Measurements from ENCODE around the gene USF2.
A peak's percentile ranks its signal among the peaks of the same experiment; 100 is the strongest.

Gene USF2

DNA sequence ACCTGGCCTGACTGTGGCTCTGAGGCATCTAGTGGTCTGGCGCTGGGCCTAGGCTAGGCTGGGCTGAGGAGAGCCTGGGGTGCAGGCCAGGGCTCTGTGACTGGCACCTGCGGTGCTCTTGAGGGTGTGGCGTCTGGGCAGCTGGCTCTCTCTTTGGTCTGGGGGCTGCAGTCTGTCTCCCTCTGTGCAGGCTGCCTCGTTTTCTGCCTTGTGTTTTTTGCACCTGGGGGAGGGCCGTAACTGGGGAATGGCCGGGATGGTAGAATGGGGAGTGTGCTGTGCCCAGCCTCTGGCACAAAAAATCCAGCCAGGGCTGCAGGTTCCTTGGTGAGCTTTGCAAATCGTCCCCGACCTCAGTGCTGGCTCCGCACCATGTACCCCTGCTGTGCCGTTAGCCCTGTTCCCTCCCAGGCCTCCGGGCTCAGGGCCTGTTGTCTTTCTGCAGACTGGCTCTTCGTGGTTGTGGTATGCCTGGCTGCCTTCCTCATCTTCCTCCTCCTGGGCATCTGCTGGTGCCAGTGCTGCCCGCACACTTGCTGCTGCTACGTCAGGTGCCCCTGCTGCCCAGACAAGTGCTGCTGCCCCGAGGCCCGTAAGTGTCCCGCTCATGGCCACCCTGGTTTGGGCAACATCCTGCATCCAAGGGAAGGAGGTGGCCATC, 6.5 kb upstream of the USF2 start:
- intact Hi-C loops (cut with DNase I): no loop called here

DNA sequence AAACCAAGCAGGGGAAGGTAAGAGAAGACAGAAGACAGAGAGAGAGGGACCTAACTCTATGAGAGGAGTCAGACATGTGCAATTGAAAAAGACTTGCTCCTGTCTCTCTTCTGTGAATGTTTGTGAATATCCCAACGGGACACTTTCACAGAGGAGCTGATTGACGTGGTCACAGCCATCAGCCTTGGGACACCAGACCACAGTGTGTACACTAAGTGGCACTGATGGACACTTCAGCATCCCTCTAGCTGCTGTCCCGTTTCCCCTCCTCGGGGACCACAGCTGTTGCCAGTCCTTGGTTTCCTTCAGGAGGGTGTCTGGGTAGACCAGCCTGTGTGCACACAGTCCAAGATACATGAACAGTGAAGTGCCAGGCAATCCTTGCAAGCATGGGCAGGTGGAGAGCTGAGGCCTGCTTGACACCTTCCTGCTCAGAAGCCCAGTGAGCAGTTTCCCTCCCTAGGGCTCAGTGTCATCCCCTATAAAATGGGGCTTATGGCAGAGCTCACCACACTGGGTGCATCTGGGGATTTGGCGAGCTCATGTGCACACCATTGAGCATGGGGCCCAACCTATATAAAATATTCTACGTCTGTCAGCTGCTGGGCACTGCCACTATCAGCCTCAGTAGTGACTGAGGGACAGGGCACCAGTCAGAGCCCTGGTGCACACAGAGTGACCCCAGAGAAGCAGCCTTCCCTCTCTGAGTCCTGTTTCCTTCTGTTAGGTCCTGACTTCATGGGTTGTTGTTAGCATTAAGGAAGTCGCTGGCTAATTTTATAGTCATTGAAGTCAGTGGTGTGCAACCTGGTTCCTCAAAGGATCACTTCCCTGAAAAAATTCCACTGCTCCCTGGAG, 4.3 kb upstream of the USF2 start:
- peak in 17 of 42 donors; percentile 1 to 44 (median 17) for DNase-seq
- intact Hi-C loops (cut with DNase I): loop anchor here (5.0 kb wide), 1 partner anchor 122 kb away; the partner anchor contains the start of gene FXYD7

More for the DNA sequence above, 6.5 kb upstream of the USF2 start:
- peak in 14 of 42 donors; percentile 4 to 44 (median 22) for DNase-seq

DNA sequence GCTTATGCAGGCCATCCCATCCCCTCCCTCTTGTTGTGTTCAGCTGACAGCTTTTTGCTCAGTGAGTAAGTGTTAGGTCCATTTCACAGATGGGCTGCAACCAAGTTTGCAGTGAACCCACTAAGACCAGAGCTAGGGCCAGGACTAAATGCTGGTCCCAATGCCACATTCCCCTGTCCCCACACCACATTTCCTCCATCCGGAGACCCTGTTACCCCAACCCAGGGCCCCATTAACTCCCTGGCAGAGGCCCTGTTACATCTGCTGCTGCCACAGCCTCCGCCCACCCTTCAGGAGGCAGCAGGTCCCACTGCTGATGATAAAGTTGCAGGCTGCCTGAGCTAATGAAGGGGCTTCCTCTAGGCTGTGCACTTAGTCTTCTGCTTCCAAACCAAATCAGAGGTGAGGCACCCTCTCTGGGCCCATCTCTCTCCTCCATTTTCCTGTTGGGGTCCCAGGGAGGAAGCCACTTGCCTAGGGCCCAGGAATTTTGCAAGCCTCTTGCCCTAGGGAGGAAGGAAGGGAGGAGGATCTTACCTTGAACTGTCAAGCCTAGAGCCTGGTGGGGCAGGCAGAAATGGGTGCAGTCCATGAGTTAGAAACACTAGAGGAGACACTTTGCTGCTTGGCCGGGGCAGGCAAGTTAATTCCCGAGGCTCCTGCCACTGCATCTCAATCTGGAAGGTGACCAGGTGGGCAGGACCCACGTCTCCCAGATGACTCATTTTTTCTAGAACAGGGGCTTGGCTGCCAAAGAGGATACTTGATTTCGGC, 3.4 kb upstream of the USF2 start:
- DNase-seq: peak in 21 of 42 donors; percentile 3 to 50 (median 15)
- intact Hi-C loops (cut with DNase I): loop anchor here (5.0 kb wide), 1 partner anchor 123 kb away; the partner anchor contains the start of gene FXYD7

DNA sequence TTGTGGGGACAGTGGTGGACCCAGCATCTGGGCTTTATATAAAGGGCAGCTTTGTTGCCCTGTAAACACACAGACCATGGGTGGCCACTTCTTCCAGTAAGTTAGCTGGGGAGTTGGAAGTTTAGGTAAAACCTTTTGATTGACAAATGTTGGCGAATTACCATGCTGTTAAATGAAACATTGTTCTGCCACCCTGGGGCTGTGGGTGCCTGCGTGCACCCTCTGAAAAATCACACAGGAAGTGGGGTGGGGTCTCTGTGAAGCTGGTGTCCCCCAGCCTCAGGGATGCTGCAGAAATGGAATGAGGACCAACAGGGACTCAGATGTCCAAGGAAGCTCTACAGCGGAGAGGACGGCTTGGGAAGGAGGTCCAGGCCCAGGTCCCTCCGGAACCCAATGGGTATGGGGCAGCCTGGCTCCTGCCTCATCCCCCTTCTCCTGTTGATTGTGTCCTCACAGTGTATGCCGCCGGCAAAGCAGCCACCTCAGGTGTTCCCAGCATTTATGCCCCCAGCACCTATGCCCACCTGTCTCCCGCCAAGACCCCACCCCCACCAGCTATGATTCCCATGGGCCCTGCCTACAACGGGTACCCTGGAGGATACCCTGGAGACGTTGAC, 2.8 kb upstream of the USF2 start:
- intact Hi-C loops (cut with DNase I): loop anchor here (5.0 kb wide), 1 partner anchor 124 kb away; the partner anchor contains the start of gene FXYD7
- DNase-seq: peak in 17 of 42 donors; percentile 3 to 43 (median 14)

DNA sequence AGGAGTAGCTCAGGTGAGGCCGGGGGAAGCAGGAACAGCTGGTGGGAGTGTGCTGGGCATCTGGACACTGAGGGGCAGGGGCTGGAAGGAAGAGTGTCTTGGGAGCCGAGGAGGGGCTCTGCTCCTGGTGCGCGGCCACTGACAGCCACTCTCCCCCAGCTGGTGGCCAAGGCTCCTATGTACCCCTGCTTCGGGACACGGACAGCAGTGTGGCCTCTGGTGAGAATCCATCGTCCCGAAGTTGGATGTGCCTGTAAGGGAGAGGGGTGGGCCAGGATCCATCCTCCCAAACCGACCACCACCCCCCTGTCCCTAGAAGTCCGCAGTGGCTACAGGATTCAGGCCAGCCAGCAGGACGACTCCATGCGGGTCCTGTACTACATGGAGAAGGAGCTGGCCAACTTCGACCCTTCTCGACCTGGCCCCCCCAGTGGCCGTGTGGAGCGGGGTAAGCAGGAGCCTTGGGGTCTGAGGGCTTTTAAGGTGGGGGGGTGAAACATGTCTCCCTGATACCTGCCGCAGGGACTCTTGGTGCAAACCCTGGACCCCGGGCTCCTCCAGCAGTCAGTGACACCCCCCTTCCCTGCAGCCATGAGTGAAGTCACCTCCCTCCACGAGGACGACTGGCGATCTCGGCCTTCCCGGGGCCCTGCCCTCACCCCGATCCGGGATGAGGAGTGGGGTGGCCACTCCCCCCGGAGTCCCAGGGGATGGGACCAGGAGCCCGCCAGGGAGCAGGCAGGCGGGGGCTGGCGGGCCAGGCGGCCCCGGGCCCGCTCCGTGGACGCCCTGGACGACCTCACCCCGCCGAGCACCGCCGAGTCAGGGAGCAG, 2.0 kb upstream of the USF2 start:
- peak in 16 of 42 donors; percentile 8 to 52 (median 17) for DNase-seq
- intact Hi-C loops (cut with DNase I): loop anchor here (5.0 kb wide), 1 partner anchor 124 kb away; the partner anchor contains the start of gene FXYD7

DNA sequence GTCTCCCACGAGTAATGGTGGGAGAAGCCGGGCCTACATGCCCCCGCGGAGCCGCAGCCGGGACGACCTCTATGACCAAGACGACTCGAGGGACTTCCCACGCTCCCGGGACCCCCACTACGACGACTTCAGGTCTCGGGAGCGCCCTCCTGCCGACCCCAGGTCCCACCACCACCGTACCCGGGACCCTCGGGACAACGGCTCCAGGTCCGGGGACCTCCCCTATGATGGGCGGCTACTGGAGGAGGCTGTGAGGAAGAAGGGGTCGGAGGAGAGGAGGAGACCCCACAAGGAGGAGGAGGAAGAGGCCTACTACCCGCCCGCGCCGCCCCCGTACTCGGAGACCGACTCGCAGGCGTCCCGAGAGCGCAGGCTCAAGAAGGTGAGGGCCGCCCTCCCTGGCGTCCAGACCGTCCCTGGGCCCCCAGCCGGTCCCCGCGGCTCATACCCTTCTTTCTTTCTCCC, 1.4 kb upstream of the USF2 start:
- intact Hi-C loops (cut with DNase I): loop anchor here (5.0 kb wide), 1 partner anchor 125 kb away; the partner anchor contains the start of gene FXYD7
- DNase-seq: peak in 27 of 42 donors; percentile 28 to 75 (median 57)

DNA sequence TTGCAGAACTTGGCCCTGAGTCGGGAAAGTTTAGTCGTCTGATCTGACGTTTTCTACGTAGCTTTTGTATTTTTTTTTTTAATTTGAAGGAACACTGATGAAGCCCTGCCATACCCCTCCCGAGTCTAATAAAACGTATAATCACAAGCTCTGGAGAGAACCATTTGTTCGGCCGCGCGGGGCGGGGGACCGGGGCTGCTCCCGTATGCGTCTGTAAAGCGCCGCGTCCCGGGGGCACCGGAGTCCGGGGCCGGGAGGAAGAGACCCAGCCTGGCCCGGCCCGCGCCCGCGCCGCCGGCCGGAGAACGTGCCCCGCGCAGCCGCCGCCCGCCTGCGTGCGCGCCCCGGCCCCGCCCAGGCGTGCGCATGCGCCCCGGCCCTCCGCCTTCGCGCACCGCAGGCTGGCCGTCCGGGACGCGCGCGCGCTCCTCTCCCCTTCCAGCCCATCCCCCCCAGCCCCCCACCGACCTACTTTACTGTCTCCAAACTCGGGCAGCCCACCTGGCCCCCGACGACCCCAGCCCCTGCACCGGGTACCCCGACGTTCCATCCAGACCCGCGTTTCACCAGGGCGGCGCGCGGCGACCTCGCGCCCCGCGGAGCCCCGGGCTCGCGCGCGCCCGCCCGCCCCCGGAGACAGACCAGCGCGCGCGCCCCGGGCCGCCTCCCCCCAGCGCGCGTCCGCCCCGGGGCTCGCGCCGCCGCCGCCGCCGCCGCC, 785 bp upstream of the USF2 start:
- peak in 38 of 42 donors; percentile 31 to 88 (median 74) for DNase-seq
- intact Hi-C loops (cut with DNase I): loop anchor here (5.0 kb wide), 1 partner anchor 126 kb away; the partner anchor contains the start of gene FXYD7

DNA sequence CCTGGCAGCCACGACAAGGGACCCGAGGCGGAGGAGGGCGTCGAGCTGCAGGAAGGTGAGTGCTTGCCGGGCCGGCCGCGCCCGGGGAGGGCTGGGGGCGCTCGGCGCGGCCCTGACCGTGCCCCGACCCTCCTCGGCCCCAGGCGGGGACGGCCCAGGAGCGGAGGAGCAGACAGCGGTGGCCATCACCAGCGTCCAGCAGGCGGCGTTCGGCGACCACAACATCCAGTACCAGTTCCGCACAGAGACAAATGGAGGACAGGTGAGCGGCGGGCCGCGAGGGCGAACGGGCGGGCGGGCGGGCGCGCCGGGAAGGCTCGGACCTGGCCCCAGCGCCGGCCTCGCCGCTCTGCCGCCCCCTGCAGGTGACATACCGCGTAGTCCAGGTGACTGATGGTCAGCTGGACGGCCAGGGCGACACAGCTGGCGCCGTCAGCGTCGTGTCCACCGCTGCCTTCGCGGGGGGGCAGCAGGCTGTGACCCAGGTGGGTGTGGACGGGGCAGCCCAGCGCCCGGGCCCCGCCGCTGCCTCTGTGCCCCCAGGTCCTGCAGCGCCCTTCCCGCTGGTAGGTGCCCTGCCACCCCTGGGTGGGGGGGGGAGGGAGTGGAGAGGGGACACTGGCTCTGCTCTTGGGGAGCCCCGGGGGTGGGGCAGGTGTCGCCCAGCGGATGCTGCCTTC, 816 bp downstream of the USF2 start:
- intact Hi-C loops (cut with DNase I): loop anchor here (5.0 kb wide), 1 partner anchor 127 kb away; the partner anchor contains the start of gene FXYD7
- DNase-seq: peak; percentile 81 to 96 (median 90)

DNA sequence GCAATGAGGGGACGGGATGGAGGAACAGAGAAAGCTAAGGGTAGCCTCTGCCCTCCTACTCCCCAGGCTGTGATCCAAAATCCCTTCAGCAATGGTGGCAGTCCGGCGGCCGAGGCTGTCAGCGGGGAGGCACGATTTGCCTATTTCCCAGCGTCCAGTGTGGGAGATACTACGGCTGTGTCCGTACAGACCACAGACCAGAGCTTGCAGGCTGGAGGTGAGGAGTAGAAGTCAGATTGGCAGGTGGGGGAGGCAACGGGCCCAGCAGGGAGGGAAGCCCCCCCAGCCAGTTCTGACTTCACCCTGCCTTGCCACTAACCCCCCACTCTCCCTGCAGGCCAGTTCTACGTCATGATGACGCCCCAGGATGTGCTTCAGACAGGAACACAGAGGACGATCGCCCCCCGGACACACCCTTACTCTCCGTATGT, 1.6 kb downstream of the USF2 start:
- intact Hi-C loops (cut with DNase I): no loop called here
- DNase-seq: no peak

DNA sequence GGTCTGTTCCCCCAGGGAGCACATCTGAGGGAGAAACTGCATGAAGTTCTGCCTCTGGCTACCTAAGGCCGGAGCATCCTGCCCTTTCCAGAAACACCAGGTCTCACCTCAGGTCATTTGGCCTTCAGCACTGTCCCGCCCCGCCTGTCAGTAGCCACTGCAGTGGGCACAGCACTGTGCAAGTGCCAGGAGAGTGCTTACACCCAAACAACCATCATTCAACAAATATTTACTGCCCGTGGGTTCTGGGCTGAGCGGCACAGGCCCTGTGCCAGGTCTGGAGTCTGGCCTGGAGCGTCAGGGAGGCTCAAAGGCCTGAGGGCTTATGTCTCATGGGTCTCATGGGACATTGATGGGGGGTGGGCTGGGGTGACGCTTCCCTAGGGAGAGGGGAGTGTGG, 2.8 kb downstream of the USF2 start:
- intact Hi-C loops (cut with DNase I): no loop called here

DNA sequence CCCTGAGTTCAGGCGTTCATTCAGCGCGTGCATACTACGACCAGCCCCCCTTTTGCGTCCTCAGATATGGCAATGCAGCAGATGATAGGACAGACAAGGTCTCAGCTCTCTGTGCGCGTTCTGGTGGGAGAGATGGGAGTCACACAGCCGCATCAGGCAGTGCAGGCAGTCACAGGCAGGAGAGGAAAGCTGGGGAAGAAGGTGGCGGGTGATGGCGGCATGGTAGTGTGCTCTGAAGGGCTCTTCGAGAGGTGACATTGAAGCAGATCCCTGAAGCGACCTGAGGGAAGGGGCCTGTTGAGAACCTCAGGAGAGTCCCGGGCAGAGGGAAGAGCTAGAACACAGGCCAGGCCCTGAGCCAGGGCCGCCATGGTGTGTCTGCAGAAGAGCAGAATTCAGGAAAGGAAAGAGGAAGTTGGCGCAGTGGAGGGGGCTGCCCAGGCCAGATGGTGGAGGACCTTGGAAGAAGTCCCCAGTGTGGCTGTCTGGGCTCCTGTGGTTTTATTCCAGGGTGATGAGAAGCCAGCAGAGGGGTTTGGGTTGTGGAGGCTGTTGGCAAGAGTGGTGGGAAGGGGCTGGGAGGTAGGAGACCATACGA, 3.5 kb downstream of the USF2 start:
- DNase-seq: peak in 2 of 42 donors; percentile 48 to 61
- intact Hi-C loops (cut with DNase I): no loop called here

More for the DNA sequence above, 2.8 kb downstream of the USF2 start:
- no peak for DNase-seq

DNA sequence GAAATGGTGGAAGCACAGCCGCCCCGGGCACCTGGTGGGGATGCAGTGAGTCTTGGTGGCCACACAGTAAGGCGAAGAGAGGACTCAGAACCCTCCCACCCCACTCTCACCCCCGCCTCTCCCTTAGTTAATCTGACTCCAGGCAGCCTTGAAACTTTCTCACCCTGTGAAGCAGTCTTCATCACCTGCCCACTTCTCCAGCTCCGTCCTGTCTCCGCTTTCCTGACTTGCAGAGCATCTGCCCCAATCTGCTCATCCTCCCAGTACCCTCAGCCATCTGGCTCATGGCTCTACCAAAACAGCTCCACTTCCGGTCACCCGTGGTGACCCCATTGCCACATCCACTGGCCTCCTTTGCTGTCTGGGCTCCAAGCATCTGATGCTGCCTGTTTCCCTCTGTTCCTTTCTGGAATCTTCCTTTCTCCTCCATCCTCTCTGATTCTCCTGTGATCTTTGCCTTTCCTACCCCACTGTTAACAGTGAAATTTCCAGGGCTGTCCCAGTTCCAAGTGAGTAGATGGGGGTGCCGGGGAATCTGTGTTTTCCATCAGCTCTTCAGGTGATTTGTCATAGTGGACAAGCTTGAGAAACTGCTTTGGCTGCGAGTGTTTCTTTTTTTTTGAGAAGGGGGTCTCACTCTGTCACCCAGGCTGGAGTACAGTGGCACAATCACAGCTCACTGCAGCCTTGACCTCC, 4.3 kb downstream of the USF2 start:
- intact Hi-C loops (cut with DNase I): no loop called here
- no peak for DNase-seq

DNA sequence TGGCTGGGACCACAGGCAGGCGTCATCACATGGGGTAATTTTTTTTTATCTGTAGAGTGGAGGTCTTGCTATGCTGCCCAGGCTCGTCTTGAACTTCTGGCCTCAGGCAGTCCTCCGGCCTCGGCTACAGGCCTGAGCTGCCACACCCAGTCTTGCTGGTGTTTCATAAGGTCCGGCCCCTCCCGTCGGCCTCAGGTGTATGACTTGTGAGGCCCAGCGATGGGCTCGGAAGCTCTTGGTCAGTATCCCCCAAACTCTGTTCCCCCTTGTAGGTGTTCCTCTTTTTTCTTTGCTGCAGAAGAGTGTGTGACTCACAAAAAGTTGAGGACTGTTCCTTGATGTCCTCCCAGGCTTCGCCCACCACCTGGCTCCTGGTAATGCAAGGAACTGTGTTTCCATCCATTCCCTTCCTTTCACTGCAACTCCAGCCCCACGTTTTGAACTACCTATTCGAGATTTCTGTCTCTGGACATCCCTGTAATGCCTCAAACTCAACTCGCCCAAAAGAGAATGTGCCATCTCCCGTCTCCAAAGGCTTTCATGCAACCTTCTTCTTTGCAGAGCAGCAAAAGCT, 5.0 kb downstream of the USF2 start:
- DNase-seq: no peak
- intact Hi-C loops (cut with DNase I): no loop called here

DNA sequence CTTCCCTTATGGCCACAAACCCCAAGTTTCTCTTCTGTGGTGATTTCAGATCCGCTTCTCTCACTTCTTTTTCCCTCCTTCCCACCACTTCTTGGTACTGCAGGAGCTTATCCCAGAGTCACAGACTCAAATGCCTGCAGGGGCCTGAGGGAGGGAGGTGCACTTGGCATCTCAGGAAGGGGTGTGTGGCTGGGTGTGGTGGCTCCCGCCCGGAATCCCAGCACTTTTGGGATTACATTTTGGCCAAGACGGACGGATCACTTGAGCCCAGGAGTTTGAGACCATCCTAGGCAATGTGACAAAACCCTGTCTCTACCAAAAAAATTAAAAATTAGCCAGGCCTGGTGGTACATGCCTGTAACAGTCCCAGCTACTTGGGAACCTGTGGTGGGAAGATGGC, 5.6 kb downstream of the USF2 start:
- intact Hi-C loops (cut with DNase I): no loop called here
- DNase-seq: no peak

DNA sequence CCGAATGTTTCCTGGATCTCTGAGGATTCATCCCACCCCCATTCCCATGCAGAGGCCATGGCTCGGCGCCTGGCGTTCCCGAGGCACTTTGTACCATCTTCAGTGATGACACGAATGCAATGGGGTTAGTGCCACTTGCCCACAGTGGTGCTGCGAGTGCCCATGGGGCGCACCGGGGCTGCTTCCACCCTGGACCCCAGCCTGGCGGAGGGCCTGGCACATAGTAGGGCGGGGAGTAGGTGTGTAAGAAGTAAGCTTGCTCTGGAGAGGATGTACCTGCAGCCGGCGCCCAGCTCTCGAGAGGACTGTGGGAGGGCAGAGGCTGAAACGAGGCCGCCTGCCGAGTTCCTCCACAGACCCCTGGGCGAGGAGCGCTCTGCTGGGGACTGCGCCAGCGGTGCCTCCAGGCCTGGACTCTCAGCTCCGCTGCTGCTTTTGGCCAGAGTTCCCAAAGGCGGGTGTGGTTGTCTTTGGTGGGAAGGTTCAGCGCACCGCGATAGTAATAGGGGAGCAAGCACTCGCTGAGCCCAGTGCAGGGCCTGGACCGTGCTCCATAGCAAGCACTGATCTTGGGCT, 8.0 kb downstream of the USF2 start:
- DNase-seq: no peak
- intact Hi-C loops (cut with DNase I): no loop called here

Measured in head of caudate nucleus (tissue), 42 donors.